HL-60 (cell line): ENCODE measurements around the gene MLLT10.

Experiments used
- CTCF ChIP-seq: IDR thresholded peaks from one replicate; pipeline ENCODE4 v1.5.1; 2011; ENCODE audit warnings: low read length, control low read depth, inconsistent platforms; ENCODE audit not compliant: insufficient read depth
- GABPA ChIP-seq: IDR thresholded peaks from 2 replicates; pipeline ENCODE4 v1.6.1; 2012; ENCODE audit warnings: low read depth
- POLR2AphosphoS5 ChIP-seq: IDR thresholded peaks from 2 replicates; pipeline ENCODE4 v1.6.1; 2012; ENCODE audit warnings: low read depth
- REST ChIP-seq: IDR thresholded peaks from 2 replicates; pipeline ENCODE4 v1.6.1; 2012; ENCODE audit warnings: low read depth; ENCODE audit not compliant: insufficient replicate concordance
- SPI1 ChIP-seq: IDR thresholded peaks from 2 replicates; pipeline ENCODE4 v1.6.1; 2012; ENCODE audit warnings: low read depth, mild to moderate bottlenecking, borderline replicate concordance

GRCh38 chr10:21650353-21650752 is 116.3 kb downstream of the MLLT10 start:
- TF ChIP-seq CTCF (no peak), REST (no peak), POLR2AphosphoS5 (no peak), SPI1 (no peak), GABPA (no peak)
